Liver (tissue), 9 donors: ENCODE results near the gene ANKDD1B. TPM values are rescaled to one million over a fixed set of nuclear protein-coding genes. Genes with fewer than 3 reads are reported as not detected.
A peak's percentile ranks its signal among the peaks of the same experiment; 100 is the strongest.

Source experiments
- DNase-seq: peaks from one replicate; pipeline ENCODE4 v3.0.0-alpha.2; 2017; ENCODE audit warnings: low spot score
- H3K27ac ChIP-seq, 2 donors: one replicate each; pipeline ENCODE4 v1.7.0; 2013; ENCODE audit warnings: inconsistent platforms in 2 of 2, low read length in 2 of 2, control low read depth in 1 of 2, low read depth in 1 of 2, mild to moderate bottlenecking in 1 of 2
- H3K27me3 ChIP-seq, 4 donors: one replicate each; pipeline versions ENCODE4 v1.6.1 to v1.7.0; 2013; ENCODE audit warnings: low read length in 3 of 4, inconsistent platforms in 1 of 4, mild to moderate bottlenecking in 1 of 4, moderate library complexity in 1 of 4; ENCODE audit not compliant: control insufficient read depth in 4 of 4, insufficient read depth in 4 of 4
- H3K36me3 ChIP-seq, 4 donors: one replicate each; pipeline versions ENCODE4 v1.6.1 to v1.7.0; 2013; ENCODE audit warnings: low read length in 3 of 4, mild to moderate bottlenecking in 3 of 4, low read depth in 1 of 4, moderate library complexity in 1 of 4; ENCODE audit not compliant: control insufficient read depth in 4 of 4, insufficient read depth in 3 of 4
- H3K4me1 ChIP-seq, 4 donors: one replicate each; pipeline versions ENCODE4 v1.6.1 to v1.7.0; 2013; ENCODE audit warnings: low read length in 3 of 4, mild to moderate bottlenecking in 3 of 4, moderate library complexity in 1 of 4; ENCODE audit not compliant: control insufficient read depth in 4 of 4, insufficient read depth in 4 of 4
- H3K4me3 ChIP-seq, 3 donors: one replicate each; pipeline versions ENCODE4 v1.6.1 to v1.7.0; 2013; ENCODE audit warnings: low read length in 3 of 3, control low read depth in 1 of 3, low read depth in 1 of 3, mild to moderate bottlenecking in 1 of 3
- H3K9ac ChIP-seq, 2 donors: one replicate each; pipeline ENCODE4 v1.7.0; 2013; ENCODE audit warnings: low read length in 2 of 2, mild to moderate bottlenecking in 2 of 2, moderate library complexity in 2 of 2, control low read depth in 1 of 2, low read depth in 1 of 2
- H3K9me3 ChIP-seq, 4 donors: one replicate each; pipeline versions ENCODE4 v1.6.1 to v1.7.0; 2013; ENCODE audit warnings: low read length in 3 of 4; ENCODE audit not compliant: control insufficient read depth in 4 of 4
- CTCF ChIP-seq: fragments of 150-350 bp; IDR thresholded peaks from 2 replicates; pipeline ENCODE4 v1.5.1; 2017; ENCODE audit warnings: improper control_type of control experiment, low read depth, low read length; ENCODE audit not compliant: missing input control
- EGR1 ChIP-seq, 2 donors: IDR thresholded peaks; 2 replicates each; pipeline ENCODE4 v1.6.1; 2016 to 2018; ENCODE audit warnings: antibody characterized with exemption in 2 of 2, low read depth in 2 of 2
- FOXA1 ChIP-seq: IDR thresholded peaks from 2 replicates; pipeline ENCODE4 v1.6.1; 2016; ENCODE audit warnings: antibody characterized with exemption
- FOXA2 ChIP-seq: IDR thresholded peaks from 2 replicates; pipeline ENCODE4 v1.6.1; 2016; ENCODE audit warnings: antibody characterized with exemption
- GABPA ChIP-seq, 2 donors: IDR thresholded peaks in 1 of 2; conservative IDR thresholded peaks in 1 of 2; 2 replicates each; pipeline ENCODE4 v1.6.1; 2016; ENCODE audit warnings: antibody characterized with exemption in 2 of 2, mild to moderate bottlenecking in 1 of 2, moderate library complexity in 1 of 2
- HNF4A ChIP-seq, 2 donors: conservative IDR thresholded peaks; 2 replicates each; pipeline ENCODE4 v1.6.1; 2016; ENCODE audit warnings: antibody characterized with exemption in 2 of 2, mild to moderate bottlenecking in 2 of 2
- HNF4G ChIP-seq: IDR thresholded peaks from 2 replicates; pipeline ENCODE4 v1.6.1; 2016; ENCODE audit warnings: antibody characterized with exemption
- JUND ChIP-seq, 2 donors: IDR thresholded peaks; 2 replicates each; pipeline ENCODE4 v1.6.1; 2016; ENCODE audit warnings: antibody characterized with exemption in 2 of 2
- MAX ChIP-seq: IDR thresholded peaks from 2 replicates; pipeline ENCODE4 v1.6.1; 2016; ENCODE audit warnings: antibody characterized with exemption
- NR2F2 ChIP-seq: IDR thresholded peaks from 2 replicates; pipeline ENCODE4 v1.6.1; 2016; ENCODE audit warnings: antibody characterized with exemption
- RAD21 ChIP-seq, 2 donors: IDR thresholded peaks; 2 replicates each; pipeline ENCODE4 v1.6.1; 2016; ENCODE audit warnings: antibody characterized with exemption in 2 of 2, mild to moderate bottlenecking in 2 of 2
- RXRA ChIP-seq, 2 donors: IDR thresholded peaks; 2 replicates each; pipeline ENCODE4 v1.6.1; 2017 to 2018; ENCODE audit warnings: antibody characterized with exemption in 2 of 2, mild to moderate bottlenecking in 1 of 2
- SP1 ChIP-seq: IDR thresholded peaks from 2 replicates; pipeline ENCODE4 v1.6.1; 2018; ENCODE audit warnings: antibody characterized with exemption, mild to moderate bottlenecking
- TAF1 ChIP-seq: conservative IDR thresholded peaks from 2 replicates; pipeline ENCODE4 v1.6.1; 2016; ENCODE audit warnings: antibody characterized with exemption, mild to moderate bottlenecking
- YY1 ChIP-seq: IDR thresholded peaks from 2 replicates; pipeline ENCODE4 v1.6.1; 2016; ENCODE audit warnings: antibody characterized with exemption, mild to moderate bottlenecking
- WGBS: extraction: QIAGEN DNeasy Blood & Tissue Kit; methylation state at CpG from one replicate; pipeline ENCODE4 v1.1.7; 2013; 5-methylcytosine and 5-hydroxymethylcytosine counted together
- polyA plus RNA-seq, 2 donors: library from polyadenylated mRNA; stranded (reverse) in 1 of 2; unstranded in 1 of 2; fragments of 200-250 nt in 1 of 2; fragments of >200 nt in 1 of 2; fragmentation: Nextera tagmentation in 1 of 2; extraction: Ambion mirVana in 1 of 2; gene quantifications; one replicate each; pipeline versions ENCODE4 v1.2.1 to v1.2.3, GENCODE V29; 2013 to 2015
- total RNA-seq, 2 donors: library from RNA; depleted of rRNA; stranded (reverse); fragments of >200 nt; gene quantifications; one replicate each; pipeline ENCODE4 v1.2.3, GENCODE V29; 2014
- TF ChIP-seq, protein P1 (sequence below): IDR thresholded peaks from 2 replicates; pipeline ENCODE4 v1.6.1; 2016; ENCODE audit warnings: antibody characterized with exemption, mild to moderate bottlenecking
- TF ChIP-seq, protein P2 (sequence below): IDR thresholded peaks from 2 replicates; pipeline ENCODE4 v1.6.1; 2016; ENCODE audit warnings: antibody characterized with exemption
- donor health status: healthy.
- donor health status: healthy.
- donor health status: healthy.
- donor health status: healthy.
- donor health status: healthy.

ANKDD1B gene
- total and polyA plus RNA-seq, 4 donors, result 0.05 to 1.4 (median 0.52) TPM

- peaks cover 5 to 19% (median 9%) of the 10 kb centered on the region in 4 donors for H3K4me1 ChIP-seq
Observed at GRCh38 chr5:75620184-75620959, 9.1 kb downstream of the ANKDD1B start.

DNA sequence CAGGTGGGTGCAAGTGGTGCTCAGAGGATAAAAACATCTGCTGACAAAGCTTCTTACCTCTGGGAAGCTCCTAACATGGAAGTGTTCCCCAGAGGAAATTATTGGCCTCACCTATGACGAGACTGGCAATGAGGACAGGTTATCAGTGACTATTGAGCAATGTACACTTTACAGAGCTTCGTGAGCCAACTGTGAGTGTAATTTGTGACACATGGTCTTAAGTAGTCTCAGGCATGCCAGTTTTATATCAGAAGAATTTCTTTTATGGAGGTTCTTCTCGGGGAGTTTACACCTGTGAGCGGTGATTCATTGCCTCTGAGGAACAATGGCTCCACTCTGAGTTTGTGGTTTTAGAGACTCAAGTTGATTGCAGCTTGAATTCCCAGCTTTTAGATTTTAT, 11.3 kb downstream of the ANKDD1B start:
- Histone ChIP-seq H3K4me3 (no peak overlapping the region), H3K36me3 (no peaks in the 10 kb centered on the region), H3K27me3 (no peaks in the 10 kb centered on the region), H3K27ac (no peak overlapping the region), H3K9ac (no peak overlapping the region), H3K9me3 (no peaks in the 10 kb centered on the region), H3K4me1 (peaks cover 5 to 19% (median 9%) of the 10 kb centered on the region in 4 donors)
- WGBS, result 52% methylated on average over 4 of the region's 4 CpGs
- no peak for DNase-seq
- TF ChIP-seq RAD21 (IDR thresholded peaks at IDR 0.05), result no peak
- TF ChIP-seq FOXA2, result peak; percentile 34
- no peak for TF ChIP-seq EGR1 (IDR thresholded peaks at IDR 0.05; ENCODE audit: low read depth in 2 of 2)
- no peak for TF ChIP-seq FOXA1
- TF ChIP-seq, protein P1, sequence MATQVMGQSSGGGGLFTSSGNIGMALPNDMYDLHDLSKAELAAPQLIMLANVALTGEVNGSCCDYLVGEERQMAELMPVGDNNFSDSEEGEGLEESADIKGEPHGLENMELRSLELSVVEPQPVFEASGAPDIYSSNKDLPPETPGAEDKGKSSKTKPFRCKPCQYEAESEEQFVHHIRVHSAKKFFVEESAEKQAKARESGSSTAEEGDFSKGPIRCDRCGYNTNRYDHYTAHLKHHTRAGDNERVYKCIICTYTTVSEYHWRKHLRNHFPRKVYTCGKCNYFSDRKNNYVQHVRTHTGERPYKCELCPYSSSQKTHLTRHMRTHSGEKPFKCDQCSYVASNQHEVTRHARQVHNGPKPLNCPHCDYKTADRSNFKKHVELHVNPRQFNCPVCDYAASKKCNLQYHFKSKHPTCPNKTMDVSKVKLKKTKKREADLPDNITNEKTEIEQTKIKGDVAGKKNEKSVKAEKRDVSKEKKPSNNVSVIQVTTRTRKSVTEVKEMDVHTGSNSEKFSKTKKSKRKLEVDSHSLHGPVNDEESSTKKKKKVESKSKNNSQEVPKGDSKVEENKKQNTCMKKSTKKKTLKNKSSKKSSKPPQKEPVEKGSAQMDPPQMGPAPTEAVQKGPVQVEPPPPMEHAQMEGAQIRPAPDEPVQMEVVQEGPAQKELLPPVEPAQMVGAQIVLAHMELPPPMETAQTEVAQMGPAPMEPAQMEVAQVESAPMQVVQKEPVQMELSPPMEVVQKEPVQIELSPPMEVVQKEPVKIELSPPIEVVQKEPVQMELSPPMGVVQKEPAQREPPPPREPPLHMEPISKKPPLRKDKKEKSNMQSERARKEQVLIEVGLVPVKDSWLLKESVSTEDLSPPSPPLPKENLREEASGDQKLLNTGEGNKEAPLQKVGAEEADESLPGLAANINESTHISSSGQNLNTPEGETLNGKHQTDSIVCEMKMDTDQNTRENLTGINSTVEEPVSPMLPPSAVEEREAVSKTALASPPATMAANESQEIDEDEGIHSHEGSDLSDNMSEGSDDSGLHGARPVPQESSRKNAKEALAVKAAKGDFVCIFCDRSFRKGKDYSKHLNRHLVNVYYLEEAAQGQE, result no peak
- TF ChIP-seq NR2F2, result no peak
- TF ChIP-seq MAX, result peak; percentile 48

More at GRCh38 chr5:75620184-75620959, 9.1 kb downstream of the ANKDD1B start:
- no peak overlapping the region for H3K27ac ChIP-seq
- H3K27me3 ChIP-seq, result no peaks in the 10 kb centered on the region
- H3K9me3 ChIP-seq, result no peaks in the 10 kb centered on the region
- no peaks in the 10 kb centered on the region for H3K36me3 ChIP-seq
- TF ChIP-seq EGR1 (IDR thresholded peaks at IDR 0.05; ENCODE audit: low read depth in 2 of 2) (no peak), FOXA1 (no peak), TAF1 (no peak), RAD21 (IDR thresholded peaks at IDR 0.05) (no peak), FOXA2 (peak; percentile 64), HNF4A (conservative IDR thresholded peaks at IDR 0.05) (peak; percentile 40 to 67), CTCF (no peak), SP1 (peak; percentile 40), YY1 (peak; percentile 29), NR2F2 (no peak), GABPA (IDR thresholded peaks at IDR 0.05 in 1 of 2, conservative IDR thresholded peaks at IDR 0.05 in 1 of 2) (peak in 1 of 2 donors; percentile 7), RXRA (IDR thresholded peaks at IDR 0.05) (peak in 1 of 2 donors; percentile 62), JUND (IDR thresholded peaks at IDR 0.05) (no peak), HNF4G (no peak), MAX (peak; percentile 53)
- TF ChIP-seq, protein P1, result no peak
- TF ChIP-seq, protein P2, sequence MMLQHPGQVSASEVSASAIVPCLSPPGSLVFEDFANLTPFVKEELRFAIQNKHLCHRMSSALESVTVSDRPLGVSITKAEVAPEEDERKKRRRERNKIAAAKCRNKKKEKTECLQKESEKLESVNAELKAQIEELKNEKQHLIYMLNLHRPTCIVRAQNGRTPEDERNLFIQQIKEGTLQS, result no peak
- no peak overlapping the region for H3K9ac ChIP-seq
- WGBS, result 56% methylated on average over 4 of the region's 4 CpGs
- DNase-seq, result no peak
- H3K4me3 ChIP-seq, result no peak overlapping the region
